ENCODE results near the gene FLII. TPM values are rescaled to one million over a fixed set of nuclear protein-coding genes. Genes with fewer than 3 reads are reported as not detected.

Gene FLII
- total and polyA plus RNA-seq, 2 experiments from 2014 or later: 210 to 303 TPM

GRCh38 chr17:18246109-18246725, 12.3 kb downstream of the FLII start:
- Histone ChIP-seq H3K4me3 (no peak overlapping the region), H3K4me1 (ENCODE audit: low read depth) (no peaks in the 10 kb centered on the region), H3K9me3 (ENCODE audit: low read depth) (no peaks in the 10 kb centered on the region), H3K27me3 (no peaks in the 10 kb centered on the region), H3K27ac (no peak overlapping the region), H3K36me3 (peaks cover 32% of the 10 kb centered on the region)
- DNase-seq (ENCODE audit: low read depth in 1 of 2, low spot score in 1 of 2): no peak
- TF ChIP-seq, protein P1, sequence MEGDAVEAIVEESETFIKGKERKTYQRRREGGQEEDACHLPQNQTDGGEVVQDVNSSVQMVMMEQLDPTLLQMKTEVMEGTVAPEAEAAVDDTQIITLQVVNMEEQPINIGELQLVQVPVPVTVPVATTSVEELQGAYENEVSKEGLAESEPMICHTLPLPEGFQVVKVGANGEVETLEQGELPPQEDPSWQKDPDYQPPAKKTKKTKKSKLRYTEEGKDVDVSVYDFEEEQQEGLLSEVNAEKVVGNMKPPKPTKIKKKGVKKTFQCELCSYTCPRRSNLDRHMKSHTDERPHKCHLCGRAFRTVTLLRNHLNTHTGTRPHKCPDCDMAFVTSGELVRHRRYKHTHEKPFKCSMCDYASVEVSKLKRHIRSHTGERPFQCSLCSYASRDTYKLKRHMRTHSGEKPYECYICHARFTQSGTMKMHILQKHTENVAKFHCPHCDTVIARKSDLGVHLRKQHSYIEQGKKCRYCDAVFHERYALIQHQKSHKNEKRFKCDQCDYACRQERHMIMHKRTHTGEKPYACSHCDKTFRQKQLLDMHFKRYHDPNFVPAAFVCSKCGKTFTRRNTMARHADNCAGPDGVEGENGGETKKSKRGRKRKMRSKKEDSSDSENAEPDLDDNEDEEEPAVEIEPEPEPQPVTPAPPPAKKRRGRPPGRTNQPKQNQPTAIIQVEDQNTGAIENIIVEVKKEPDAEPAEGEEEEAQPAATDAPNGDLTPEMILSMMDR (IDR thresholded peaks at IDR 0.05; ENCODE audit: low read depth, low read length): no peak

DNA sequence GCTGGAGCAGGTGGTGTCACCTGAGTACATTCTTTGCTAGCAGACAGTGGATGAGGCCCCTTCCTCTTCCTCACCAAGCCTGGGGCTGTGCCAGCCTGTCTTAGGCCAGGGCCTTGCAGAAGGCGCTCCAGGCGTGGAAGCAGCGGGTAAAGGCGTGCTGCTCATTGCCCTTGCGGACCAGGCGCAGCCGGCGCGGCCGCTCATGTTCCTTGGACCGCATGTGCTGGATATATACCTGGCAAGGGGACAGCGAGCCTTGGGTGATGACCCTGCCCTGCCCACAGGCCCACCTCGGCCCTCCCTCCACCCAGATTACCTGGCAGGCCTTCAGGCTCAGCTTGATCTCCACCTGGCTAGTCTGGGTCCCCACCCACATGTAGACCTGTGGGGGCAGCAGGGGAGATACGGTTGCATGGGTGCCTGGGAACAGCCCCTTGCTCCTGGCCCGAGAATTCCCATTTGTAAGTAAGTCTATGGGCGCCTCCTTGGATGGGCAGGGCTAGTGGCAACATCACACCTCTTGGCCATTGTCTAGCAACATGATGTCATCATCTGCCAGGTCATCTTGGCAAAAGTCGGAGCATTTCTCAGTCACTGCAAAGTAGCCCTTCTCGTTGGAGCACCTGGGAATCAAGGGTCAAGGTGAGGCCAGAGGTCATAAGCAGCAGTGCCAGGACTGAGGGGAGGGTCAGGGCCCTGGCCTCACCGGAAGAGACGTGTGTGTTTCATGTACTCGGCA, 13.3 kb downstream of the FLII start:
- peaks cover 23% of the 10 kb centered on the region for H3K36me3 ChIP-seq

DNA sequence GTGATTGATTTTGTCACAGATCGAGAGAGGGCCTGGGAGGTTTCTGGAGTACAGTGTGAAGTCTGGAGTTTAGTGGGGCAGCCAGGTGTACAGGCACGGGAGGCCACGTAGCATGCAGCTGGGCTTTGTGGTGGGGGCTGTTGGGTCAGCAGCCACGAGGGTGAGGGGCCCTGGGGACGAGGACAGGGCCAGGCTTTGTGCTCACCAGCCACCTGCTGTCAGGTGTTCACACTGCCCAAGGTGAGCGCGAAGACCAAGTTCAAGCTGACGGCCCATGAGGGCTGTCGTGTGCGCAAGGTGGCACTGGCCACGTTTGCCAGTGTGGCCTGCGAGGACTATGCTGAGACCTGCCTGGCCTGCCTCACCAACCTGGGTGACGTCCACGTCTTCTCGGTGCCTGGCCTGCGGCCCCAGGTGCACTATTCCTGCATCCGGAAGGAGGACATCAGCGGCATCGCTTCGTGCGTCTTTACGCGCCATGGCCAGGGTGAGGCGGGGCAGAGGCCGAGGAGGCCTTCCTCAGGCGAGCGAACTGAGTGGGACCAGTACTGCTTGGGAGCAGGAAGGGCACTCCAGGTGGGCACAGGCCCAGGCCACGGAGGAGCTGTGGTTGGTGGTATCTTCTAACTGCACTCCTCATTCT, 17.2 kb downstream of the FLII start:
- TF ChIP-seq, protein P1 (IDR thresholded peaks at IDR 0.05; ENCODE audit: low read depth, low read length): no peak
- H3K9me3 ChIP-seq (ENCODE audit: low read depth): no peaks in the 10 kb centered on the region
- no peak overlapping the region for H3K4me3 ChIP-seq
- no peak for DNase-seq (ENCODE audit: low read depth in 1 of 2, low spot score in 1 of 2)
- no peak overlapping the region for H3K27ac ChIP-seq
- no peaks in the 10 kb centered on the region for H3K27me3 ChIP-seq
- peaks cover 23% of the 10 kb centered on the region for H3K36me3 ChIP-seq
- peaks cover 8% of the 10 kb centered on the region for H3K4me1 ChIP-seq (ENCODE audit: low read depth)

More for the DNA sequence above, 13.3 kb downstream of the FLII start:
- H3K4me3 ChIP-seq: no peak overlapping the region
- TF ChIP-seq, protein P1 (IDR thresholded peaks at IDR 0.05; ENCODE audit: low read depth, low read length): no peak
- H3K4me1 ChIP-seq (ENCODE audit: low read depth): no peaks in the 10 kb centered on the region
- H3K27ac ChIP-seq: no peak overlapping the region
- no peak for DNase-seq (ENCODE audit: low read depth in 1 of 2, low spot score in 1 of 2)
- no peaks in the 10 kb centered on the region for H3K9me3 ChIP-seq (ENCODE audit: low read depth)
- no peaks in the 10 kb centered on the region for H3K27me3 ChIP-seq

- no peaks in the 10 kb centered on the region for H3K27me3 ChIP-seq
- H3K27ac ChIP-seq: no peak overlapping the region
- H3K36me3 ChIP-seq: peaks cover 22% of the 10 kb centered on the region
- peaks cover 8% of the 10 kb centered on the region for H3K4me1 ChIP-seq (ENCODE audit: low read depth)
- H3K9me3 ChIP-seq (ENCODE audit: low read depth): no peaks in the 10 kb centered on the region
- no peak for DNase-seq (ENCODE audit: low read depth in 1 of 2, low spot score in 1 of 2)
- TF ChIP-seq, protein P1 (IDR thresholded peaks at IDR 0.05; ENCODE audit: low read depth, low read length): no peak
- H3K4me3 ChIP-seq: no peak overlapping the region
These were observed 18.1 kb downstream of the FLII start for GRCh38 chr17:18240449-18240848.

DNA sequence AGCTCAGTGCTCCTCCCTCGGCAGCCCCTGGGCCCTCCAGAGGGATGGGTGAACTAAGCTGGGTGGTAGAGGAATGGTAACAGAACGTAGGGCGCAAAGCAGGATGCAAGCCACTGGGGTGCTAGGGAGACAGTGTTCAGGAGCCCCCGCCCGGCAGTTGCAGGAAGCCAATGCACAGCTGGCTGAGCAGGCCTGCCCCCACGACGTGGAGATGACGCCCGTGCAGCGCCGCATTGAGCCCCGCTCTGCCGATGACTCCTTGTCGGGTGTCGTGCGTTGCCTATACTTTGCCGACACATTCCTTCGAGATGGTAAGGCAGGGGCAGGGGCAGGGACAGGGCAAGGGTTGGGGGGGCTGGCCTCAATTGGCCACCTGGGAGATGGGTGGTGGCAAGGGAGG, 20.2 kb downstream of the FLII start:
- TF ChIP-seq, protein P1 (IDR thresholded peaks at IDR 0.05; ENCODE audit: low read depth, low read length): no peak
- Histone ChIP-seq H3K4me1 (ENCODE audit: low read depth) (peaks cover 8% of the 10 kb centered on the region), H3K9me3 (ENCODE audit: low read depth) (no peaks in the 10 kb centered on the region), H3K27ac (no peak overlapping the region), H3K27me3 (no peaks in the 10 kb centered on the region), H3K36me3 (peaks cover 19% of the 10 kb centered on the region), H3K4me3 (no peak overlapping the region)
- DNase-seq (ENCODE audit: low read depth in 1 of 2, low spot score in 1 of 2): no peak

Data from cardiac muscle cell (in vitro differentiated cells and primary cell).